Measurements from ENCODE around the gene DAGLB.

DAGLB gene, protein sequence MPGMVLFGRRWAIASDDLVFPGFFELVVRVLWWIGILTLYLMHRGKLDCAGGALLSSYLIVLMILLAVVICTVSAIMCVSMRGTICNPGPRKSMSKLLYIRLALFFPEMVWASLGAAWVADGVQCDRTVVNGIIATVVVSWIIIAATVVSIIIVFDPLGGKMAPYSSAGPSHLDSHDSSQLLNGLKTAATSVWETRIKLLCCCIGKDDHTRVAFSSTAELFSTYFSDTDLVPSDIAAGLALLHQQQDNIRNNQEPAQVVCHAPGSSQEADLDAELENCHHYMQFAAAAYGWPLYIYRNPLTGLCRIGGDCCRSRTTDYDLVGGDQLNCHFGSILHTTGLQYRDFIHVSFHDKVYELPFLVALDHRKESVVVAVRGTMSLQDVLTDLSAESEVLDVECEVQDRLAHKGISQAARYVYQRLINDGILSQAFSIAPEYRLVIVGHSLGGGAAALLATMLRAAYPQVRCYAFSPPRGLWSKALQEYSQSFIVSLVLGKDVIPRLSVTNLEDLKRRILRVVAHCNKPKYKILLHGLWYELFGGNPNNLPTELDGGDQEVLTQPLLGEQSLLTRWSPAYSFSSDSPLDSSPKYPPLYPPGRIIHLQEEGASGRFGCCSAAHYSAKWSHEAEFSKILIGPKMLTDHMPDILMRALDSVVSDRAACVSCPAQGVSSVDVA

DNA sequence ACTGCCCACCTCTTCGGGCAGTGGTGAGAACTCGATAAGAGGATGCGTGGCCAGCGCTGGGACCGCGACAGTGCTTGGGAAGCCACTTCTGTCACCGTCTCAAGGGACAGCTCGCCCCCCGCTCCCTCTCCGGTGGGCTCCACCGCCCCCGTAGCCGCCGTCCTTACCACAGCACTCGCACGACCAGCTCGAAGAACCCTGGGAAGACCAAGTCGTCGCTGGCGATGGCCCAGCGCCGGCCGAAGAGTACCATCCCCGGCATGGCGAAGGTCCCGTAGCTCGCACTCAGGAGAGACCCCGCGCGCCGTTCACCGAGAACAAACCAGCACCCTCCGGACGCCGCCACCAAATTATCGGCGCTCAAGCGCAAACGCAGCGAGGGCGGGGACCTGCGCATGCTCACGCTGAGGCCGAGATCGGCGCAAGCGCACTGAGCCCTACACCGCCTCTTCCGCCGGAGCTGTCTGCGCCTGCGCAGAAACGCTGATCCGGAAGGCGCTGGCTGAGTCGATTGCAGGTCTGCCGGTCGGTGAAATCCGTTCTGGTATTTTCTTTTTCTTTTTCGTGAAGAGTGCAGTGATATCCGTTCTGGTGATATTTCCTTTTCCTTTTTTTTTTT, at the start of gene DAGLB:
TSS of gene DAGLB (minus strand) at position 374 of the 619 bp plus-strand sequence. CDS start at position 262, 112 bp downstream.
- Histone ChIP-seq H3K27ac (ENCODE audit: low read length) (no peak within 1 kb of the TSS), H3K9me3 (ENCODE audit: control insufficient read depth, insufficient read depth, low read length) (no peaks in the 10 kb centered on the region), H3K36me3 (ENCODE audit: control insufficient read depth, insufficient read depth, low read length) (peaks cover 12% of the 10 kb centered on the region; the same call in 1 of the 2 replicates), H3K4me3 (ENCODE audit: low read length) (peak within 1 kb of the TSS; percentile 56), H3K27me3 (ENCODE audit: control insufficient read depth, insufficient read depth, low read length) (no peaks in the 10 kb centered on the region), H3K4me1 (ENCODE audit: control insufficient read depth, insufficient read depth, low read length) (peaks cover 2% of the 10 kb centered on the region; the same call in 1 of the 2 replicates)
- WGBS (ENCODE audit: insufficient coverage, insufficient read length): no CpG with 5 or more reads among the region's 61 CpGs
- peak; percentile 91 for DNase-seq (ENCODE audit: low read depth, low spot score)

DNA sequence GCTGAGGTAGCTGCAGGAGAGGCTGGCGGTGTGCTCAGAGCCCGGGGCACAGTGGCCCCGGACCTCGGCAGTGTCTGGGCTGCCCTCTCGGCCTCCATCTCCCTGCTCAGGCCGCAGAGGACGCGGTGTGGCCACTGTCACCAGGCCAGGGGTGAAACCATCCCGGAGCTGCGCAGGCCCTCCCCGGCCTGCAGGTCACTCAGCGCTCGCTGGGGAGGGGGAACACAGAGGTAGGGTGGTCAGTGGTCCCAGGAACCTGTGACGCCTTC, 49.8 kb upstream of the DAGLB start:
- Histone ChIP-seq H3K4me3 (ENCODE audit: low read length) (no peak overlapping the region), H3K27ac (ENCODE audit: low read length) (no peak overlapping the region)
- WGBS (ENCODE audit: insufficient coverage, insufficient read length): no CpG with 5 or more reads among the region's 14 CpGs

DNA sequence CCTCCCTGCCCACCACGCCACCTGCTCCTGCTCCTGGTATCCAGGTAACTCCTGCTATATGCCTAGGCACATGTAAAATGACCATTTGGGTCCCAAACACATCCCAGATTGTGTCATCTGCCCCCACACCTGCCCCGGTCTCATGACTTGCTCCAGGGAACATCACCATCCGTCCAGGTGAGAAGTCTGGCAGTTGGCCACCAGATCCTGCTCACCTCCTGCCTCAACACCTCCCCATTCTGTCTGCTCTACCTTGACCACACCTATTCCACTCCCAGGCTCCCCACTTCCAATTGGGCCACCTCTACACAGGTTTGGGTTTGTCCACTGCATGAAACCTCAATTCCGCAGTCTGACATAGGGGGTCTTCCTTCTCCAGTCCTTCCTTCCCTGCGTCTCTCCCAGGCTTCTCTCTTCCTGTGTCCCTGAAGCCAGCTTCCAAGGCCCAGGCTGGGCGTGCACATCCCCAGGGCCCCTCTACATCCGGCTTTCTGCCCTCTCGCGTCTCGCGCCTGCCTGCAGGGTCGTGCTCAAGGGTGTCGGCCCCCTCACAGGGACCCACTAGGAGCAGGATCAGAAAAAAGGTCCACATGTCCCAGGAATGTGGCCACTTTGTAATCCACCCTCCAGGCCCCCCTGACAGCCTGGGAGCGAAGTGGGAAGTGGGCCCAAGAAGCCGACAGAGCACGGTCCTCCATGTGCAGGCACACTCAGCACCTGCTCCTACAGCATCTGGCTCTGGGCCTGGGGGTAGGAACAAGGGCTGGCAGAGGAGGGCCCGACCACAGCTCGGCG, 49.3 kb upstream of the DAGLB start:
- Histone ChIP-seq H3K9me3 (ENCODE audit: control insufficient read depth, insufficient read depth, low read length) (no peaks in the 10 kb centered on the region), H3K4me1 (ENCODE audit: control insufficient read depth, insufficient read depth, low read length) (no peaks in the 10 kb centered on the region), H3K27me3 (ENCODE audit: control insufficient read depth, insufficient read depth, low read length) (no peaks in the 10 kb centered on the region), H3K4me3 (ENCODE audit: low read length) (no peak overlapping the region), H3K27ac (ENCODE audit: low read length) (no peak overlapping the region), H3K36me3 (ENCODE audit: control insufficient read depth, insufficient read depth, low read length) (no peaks in the 10 kb centered on the region)
- DNase-seq (ENCODE audit: low read depth, low spot score): no peak
- no CpG with 5 or more reads among the region's 19 CpGs for WGBS (ENCODE audit: insufficient coverage, insufficient read length)

More for the DNA sequence above, 49.8 kb upstream of the DAGLB start:
- no peak for DNase-seq (ENCODE audit: low read depth, low spot score)
- Histone ChIP-seq H3K4me1 (ENCODE audit: control insufficient read depth, insufficient read depth, low read length) (peaks cover 1% of the 10 kb centered on the region; the same call in 1 of the 2 replicates), H3K27me3 (ENCODE audit: control insufficient read depth, insufficient read depth, low read length) (no peaks in the 10 kb centered on the region; the same call in 1 of the 2 replicates), H3K9me3 (ENCODE audit: control insufficient read depth, insufficient read depth, low read length) (no peaks in the 10 kb centered on the region), H3K36me3 (ENCODE audit: control insufficient read depth, insufficient read depth, low read length) (no peaks in the 10 kb centered on the region)

DNA sequence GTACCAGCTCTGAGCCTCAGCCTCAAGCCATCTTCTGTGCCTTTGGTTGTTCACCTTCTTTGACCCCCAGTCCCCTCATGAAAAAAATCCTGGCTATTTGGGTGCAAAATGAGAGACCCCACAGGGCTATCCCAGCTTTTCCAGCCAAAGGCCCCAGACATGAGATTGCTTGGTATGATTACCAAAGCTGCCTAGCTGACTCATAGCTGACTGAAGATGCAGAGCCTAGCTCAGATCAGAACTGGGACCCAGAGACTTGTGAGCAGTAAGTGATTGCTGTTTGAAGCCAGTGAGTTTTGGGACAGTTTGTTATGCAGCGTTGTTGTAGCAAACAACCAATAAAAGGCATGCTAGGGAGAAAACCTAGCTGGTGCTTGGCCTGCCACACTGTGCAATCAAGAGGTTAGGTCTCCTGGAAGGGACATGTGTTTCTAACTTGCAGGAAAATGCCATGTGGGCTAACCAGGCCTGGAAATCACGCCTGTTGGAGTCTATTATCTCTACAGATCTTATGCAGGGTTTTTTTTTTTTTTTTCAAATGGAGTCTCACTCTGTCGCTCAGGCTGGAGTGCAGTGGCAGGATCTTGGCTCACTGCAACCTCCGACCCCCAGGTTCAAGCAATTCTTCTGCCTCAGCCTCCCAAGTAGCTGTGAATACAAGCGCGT, 48.0 kb upstream of the DAGLB start:
- no peak overlapping the region for H3K4me3 ChIP-seq (ENCODE audit: low read length)
- no peaks in the 10 kb centered on the region for H3K9me3 ChIP-seq (ENCODE audit: control insufficient read depth, insufficient read depth, low read length)
- DNase-seq (ENCODE audit: low read depth, low spot score): no peak
- H3K4me1 ChIP-seq (ENCODE audit: control insufficient read depth, insufficient read depth, low read length): no peaks in the 10 kb centered on the region
- WGBS (ENCODE audit: insufficient coverage, insufficient read length): no CpG with 5 or more reads among the region's 6 CpGs
- H3K27ac ChIP-seq (ENCODE audit: low read length): no peak overlapping the region
- no peaks in the 10 kb centered on the region for H3K36me3 ChIP-seq (ENCODE audit: control insufficient read depth, insufficient read depth, low read length)
- H3K27me3 ChIP-seq (ENCODE audit: control insufficient read depth, insufficient read depth, low read length): no peaks in the 10 kb centered on the region

DNA sequence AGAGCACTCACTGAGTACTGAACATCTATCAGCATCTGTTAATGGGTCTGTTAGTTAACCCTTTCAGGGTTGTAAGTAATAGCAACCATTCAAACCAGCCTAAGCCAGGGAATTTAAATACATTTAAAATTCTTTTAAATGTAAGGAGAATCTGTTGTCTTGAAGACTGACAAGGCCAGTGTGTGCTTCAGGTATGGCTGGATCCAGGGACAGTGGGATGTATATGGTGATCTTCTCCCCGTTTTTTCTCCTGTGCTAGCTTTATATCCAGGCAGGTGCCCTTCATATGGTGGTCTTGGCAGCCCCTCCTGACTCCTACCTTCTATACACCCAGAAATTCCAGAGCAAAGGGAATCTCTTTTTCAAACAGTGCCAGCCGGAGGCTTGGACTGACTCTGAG, 46.6 kb upstream of the DAGLB start:
- DNase-seq (ENCODE audit: low read depth, low spot score): no peak
- WGBS (ENCODE audit: insufficient coverage, insufficient read length): no CpG with 5 or more reads among the region's 2 CpGs
- no peak overlapping the region for H3K4me3 ChIP-seq (ENCODE audit: low read length)

DNA sequence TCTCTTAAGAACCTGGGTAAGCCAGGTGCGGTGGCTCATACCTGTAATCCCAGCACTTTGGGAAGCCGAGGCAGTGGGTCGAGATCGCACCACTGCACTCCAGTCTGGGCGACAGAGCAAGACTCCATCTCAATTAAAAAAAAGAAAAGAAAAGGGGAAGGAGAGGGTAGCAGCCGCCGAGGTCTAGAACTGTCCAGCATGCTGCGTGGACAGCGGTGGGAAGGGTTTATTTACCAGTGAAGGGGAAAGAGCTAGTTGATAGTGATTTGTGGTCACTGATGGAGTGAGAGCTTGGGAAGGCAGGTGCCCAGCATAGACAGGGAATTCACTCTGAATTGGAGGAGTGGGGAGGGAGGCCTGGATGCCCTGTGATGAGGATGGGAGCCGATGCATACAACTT, 43.4 kb upstream of the DAGLB start:
- no peaks in the 10 kb centered on the region for H3K4me1 ChIP-seq (ENCODE audit: control insufficient read depth, insufficient read depth, low read length)
- DNase-seq (ENCODE audit: low read depth, low spot score): no peak
- no peaks in the 10 kb centered on the region for H3K9me3 ChIP-seq (ENCODE audit: control insufficient read depth, insufficient read depth, low read length)
- no peak overlapping the region for H3K27ac ChIP-seq (ENCODE audit: low read length)
- H3K27me3 ChIP-seq (ENCODE audit: control insufficient read depth, insufficient read depth, low read length): no peaks in the 10 kb centered on the region
- WGBS (ENCODE audit: insufficient coverage, insufficient read length): no CpG with 5 or more reads among the region's 10 CpGs
- H3K4me3 ChIP-seq (ENCODE audit: low read length): no peak overlapping the region
- no peaks in the 10 kb centered on the region for H3K36me3 ChIP-seq (ENCODE audit: control insufficient read depth, insufficient read depth, low read length)

More for the DNA sequence above, 46.6 kb upstream of the DAGLB start:
- no peaks in the 10 kb centered on the region for H3K9me3 ChIP-seq (ENCODE audit: control insufficient read depth, insufficient read depth, low read length)
- H3K36me3 ChIP-seq (ENCODE audit: control insufficient read depth, insufficient read depth, low read length): no peaks in the 10 kb centered on the region
- H3K27me3 ChIP-seq (ENCODE audit: control insufficient read depth, insufficient read depth, low read length): no peaks in the 10 kb centered on the region
- H3K4me1 ChIP-seq (ENCODE audit: control insufficient read depth, insufficient read depth, low read length): no peaks in the 10 kb centered on the region
- H3K27ac ChIP-seq (ENCODE audit: low read length): no peak overlapping the region

DNA sequence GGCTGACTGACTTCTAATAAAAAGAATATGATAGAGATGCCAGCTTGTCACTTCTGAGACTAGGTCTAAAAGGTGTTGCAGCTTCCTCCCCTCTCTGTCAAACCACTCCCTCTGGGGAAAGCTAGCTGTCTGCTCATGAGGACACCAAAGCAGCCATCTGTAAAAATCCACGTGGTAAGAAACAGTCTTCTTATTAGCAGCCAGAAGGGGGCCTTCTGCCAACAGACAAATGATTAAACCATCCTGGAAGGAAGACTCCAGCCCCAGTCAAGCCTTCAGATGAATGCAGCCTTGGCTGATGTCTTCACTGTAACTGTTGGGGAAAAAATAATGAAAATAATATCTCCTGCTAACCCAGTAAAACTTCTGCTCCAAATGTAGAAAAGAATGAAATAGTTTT, 41.9 kb upstream of the DAGLB start:
- H3K36me3 ChIP-seq (ENCODE audit: control insufficient read depth, insufficient read depth, low read length): no peaks in the 10 kb centered on the region
- no peak overlapping the region for H3K27ac ChIP-seq (ENCODE audit: low read length)
- no CpG with 5 or more reads among the region's 1 CpG for WGBS (ENCODE audit: insufficient coverage, insufficient read length)
- DNase-seq (ENCODE audit: low read depth, low spot score): no peak
- no peaks in the 10 kb centered on the region for H3K9me3 ChIP-seq (ENCODE audit: control insufficient read depth, insufficient read depth, low read length)
- H3K4me1 ChIP-seq (ENCODE audit: control insufficient read depth, insufficient read depth, low read length): no peaks in the 10 kb centered on the region
- H3K27me3 ChIP-seq (ENCODE audit: control insufficient read depth, insufficient read depth, low read length): no peaks in the 10 kb centered on the region
- no peak overlapping the region for H3K4me3 ChIP-seq (ENCODE audit: low read length)

DNA sequence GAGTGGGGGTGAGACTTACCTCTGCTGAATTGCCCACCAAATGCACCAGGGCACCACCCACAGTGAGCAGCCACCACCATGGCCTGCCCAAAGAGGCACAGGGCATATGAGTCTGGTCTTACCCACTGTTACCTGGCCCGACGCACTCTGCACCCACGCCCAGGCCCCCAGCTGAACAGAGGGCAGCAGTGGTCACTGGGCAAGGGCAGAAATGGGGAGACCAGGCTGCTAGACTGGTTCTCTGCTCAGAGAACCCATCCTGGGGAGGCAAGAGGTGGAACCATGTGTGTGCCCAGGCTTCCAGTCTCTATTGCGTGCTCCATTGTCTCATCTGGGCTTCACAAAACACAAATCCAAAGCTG, 39.4 kb upstream of the DAGLB start:
- Histone ChIP-seq H3K27me3 (ENCODE audit: control insufficient read depth, insufficient read depth, low read length) (no peaks in the 10 kb centered on the region), H3K36me3 (ENCODE audit: control insufficient read depth, insufficient read depth, low read length) (no peaks in the 10 kb centered on the region)
- WGBS (ENCODE audit: insufficient coverage, insufficient read length): no CpG with 5 or more reads among the region's 4 CpGs

DNA sequence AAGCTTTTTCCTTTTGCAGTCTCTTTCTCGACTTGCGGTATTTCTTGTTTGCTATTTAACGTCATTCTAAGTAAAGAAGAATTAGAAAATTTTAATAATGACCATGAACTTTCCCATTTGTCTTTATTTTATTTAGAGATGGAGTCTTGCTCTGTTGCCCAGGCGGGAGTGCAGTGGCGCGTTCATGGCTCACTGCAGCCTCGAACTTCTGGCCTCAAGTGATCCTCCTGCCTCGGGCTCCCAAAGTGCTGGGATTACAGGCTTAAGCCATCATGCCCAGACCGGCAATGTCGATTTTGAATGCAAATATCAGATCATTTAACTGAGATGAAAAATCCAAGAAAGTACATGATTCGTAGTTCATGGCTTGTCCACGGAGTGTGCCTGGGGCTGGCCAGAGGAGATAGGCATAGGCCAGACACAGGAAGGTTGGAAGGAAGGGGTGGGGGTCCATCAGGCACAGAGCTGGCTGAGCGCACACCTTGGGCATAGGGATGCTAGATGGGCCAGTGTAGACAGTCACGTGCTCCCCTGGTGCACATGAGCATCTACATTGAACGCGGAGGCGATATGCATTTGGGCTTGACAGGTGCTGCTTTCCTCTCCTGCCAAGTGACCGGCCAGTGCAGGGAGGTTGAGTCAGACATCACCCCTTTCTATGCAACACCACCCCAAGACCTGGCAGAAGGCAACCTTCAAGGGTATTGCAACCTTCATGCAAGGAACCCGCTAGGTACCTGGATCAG, 38.9 kb upstream of the DAGLB start:
- no peak for DNase-seq (ENCODE audit: low read depth, low spot score)
- Histone ChIP-seq H3K36me3 (ENCODE audit: control insufficient read depth, insufficient read depth, low read length) (no peaks in the 10 kb centered on the region), H3K4me1 (ENCODE audit: control insufficient read depth, insufficient read depth, low read length) (no peaks in the 10 kb centered on the region), H3K4me3 (ENCODE audit: low read length) (no peak overlapping the region), H3K27ac (ENCODE audit: low read length) (no peak overlapping the region), H3K9me3 (ENCODE audit: control insufficient read depth, insufficient read depth, low read length) (no peaks in the 10 kb centered on the region), H3K27me3 (ENCODE audit: control insufficient read depth, insufficient read depth, low read length) (no peaks in the 10 kb centered on the region)
- no CpG with 5 or more reads among the region's 19 CpGs for WGBS (ENCODE audit: insufficient coverage, insufficient read length)

More for the DNA sequence above, 39.4 kb upstream of the DAGLB start:
- Histone ChIP-seq H3K27ac (ENCODE audit: low read length) (no peak overlapping the region), H3K9me3 (ENCODE audit: control insufficient read depth, insufficient read depth, low read length) (no peaks in the 10 kb centered on the region), H3K4me1 (ENCODE audit: control insufficient read depth, insufficient read depth, low read length) (no peaks in the 10 kb centered on the region), H3K4me3 (ENCODE audit: low read length) (no peak overlapping the region)
- no peak for DNase-seq (ENCODE audit: low read depth, low spot score)
